Inflammatory macrophage treated with lipopolysaccharide for 4 hours (primary cell): ENCODE measurements around the gene OTOR.

ENCODE experiments used
- DNase-seq: peaks from one replicate; pipeline ENCODE4 v3.0.0-alpha.2; 2020

OTOR gene

DNA sequence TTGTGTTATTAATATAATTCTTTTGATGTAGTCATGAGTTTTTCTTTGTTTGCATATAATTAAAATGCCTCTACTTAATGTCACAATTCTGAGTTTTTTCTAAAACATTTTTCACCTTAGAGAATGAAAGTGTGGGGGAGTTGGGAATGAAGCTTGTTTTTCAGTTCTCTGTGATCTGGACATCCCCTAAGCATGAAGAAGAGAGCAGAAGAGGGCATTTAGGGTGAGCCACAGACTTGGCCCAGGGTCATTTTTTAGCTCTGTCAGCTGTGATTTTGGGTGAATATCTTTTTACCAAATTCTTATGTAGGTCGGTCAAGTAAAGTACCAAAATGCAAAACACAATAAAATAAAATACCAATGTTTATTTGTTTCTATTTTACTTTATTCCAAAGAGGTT, 3.9 kb downstream of the OTOR start:
- no peak for DNase-seq

DNA sequence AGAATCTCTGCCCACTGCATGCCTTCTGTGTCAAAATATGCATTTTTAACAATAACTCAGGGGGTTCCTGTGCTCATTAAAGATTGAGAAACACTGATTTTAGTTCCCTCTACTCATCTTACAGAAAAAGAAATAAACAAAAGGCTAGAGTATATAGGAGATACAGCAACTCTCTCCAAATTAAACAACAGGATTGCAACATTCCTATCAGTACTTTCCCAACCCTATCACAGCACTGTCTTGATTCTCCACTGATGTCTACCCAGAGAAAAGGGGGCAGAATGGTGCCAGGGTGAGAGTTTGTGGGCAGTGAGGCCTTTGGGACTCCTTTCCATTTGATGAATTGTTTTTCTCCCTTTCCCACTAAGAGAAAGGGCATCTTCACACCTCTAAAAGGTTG, 4.7 kb downstream of the OTOR start:
- DNase-seq, result no peak

DNA sequence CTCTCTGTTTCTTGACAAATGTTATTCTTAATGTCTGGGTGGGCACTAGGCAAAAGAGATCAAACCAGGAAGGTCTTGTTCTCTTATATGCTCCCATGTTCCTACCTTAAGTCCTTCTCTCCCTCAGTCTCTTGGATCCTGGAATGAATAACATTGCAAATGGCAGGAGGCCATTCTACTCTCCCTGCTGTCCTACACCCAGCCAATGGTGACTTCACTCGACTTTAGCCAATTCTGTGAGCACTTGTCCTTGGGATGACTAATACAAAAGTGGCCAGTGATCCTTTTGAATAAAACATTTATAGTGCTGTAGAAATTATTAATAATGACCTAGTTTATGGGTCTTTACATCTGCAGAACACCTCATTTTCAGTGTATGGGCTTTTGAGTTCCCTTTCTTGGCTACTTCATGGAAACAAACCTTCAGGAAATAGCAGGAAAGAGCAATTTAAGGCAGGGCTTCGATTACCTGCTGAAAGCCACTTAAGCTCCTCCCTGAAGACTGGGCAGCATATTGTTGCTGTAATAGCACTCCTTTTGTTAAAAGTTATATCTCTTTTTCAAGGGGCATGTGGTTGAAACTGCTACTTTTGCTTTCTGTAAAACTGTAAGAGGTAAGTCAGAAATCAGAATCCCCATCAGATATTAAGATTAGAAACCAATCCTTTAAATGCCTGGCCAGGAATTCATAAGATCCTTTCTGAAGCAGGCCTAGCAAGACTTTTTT, 10.5 kb downstream of the OTOR start:
- DNase-seq, result no peak

DNA sequence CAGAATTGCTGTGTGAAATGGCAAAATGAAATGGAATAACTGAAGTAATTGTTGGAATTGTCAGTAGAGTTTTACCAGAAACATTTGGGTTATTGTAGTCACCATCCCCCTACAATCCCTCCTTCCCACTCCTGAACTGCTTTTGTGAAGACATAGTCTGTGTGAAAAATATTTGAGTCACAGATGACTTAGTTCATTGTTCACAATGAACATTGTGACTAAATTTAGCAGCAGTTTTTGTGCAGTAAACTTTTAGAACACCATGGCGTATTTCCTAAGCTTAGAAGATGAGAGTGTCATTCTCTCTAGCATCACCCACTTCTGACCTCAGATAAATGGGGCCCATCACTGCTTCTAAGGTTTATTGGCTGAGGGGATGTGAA, 11.0 kb downstream of the OTOR start:
- no peak for DNase-seq

DNA sequence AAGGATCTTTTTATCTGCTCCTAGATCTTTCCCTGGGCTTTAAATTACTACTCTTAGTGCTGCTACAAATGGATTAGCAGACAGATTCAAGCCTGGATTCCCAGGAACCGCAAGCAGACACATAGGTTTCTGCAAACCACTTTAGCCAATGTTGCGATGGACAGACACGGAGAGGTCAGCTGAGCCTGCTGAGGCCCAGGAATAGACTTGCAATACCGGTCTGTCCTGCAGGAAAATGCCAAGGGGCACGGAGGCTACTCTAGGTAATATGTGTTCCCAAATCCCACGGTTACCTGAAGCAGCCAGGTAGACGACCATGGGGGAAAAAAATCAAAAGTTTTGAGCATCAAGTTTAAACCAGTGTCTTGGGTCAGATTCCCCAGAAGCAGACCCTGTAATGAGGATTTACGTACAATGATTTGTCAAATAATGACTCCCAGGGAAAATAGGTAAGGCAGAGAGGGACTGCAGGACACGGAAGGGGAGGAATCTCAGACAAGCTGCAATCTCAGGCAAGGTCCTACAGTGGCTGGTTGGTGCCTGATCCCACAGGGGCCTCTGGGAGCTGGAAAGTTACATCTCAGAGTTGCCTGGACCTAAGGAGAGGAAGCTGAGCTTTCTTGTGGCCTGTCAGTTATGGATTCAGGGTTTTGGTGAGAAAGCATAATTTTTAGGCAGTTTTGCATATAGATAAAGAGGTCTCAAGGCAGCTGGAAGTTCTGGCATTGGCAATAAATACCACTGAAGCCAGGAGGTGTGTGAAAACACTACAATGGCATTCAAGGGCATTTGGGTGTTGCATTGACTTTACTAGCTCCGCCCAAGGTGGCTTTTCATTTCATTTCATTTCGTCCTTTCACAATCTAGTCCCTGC, 12.5 kb downstream of the OTOR start:
- no peak for DNase-seq

DNA sequence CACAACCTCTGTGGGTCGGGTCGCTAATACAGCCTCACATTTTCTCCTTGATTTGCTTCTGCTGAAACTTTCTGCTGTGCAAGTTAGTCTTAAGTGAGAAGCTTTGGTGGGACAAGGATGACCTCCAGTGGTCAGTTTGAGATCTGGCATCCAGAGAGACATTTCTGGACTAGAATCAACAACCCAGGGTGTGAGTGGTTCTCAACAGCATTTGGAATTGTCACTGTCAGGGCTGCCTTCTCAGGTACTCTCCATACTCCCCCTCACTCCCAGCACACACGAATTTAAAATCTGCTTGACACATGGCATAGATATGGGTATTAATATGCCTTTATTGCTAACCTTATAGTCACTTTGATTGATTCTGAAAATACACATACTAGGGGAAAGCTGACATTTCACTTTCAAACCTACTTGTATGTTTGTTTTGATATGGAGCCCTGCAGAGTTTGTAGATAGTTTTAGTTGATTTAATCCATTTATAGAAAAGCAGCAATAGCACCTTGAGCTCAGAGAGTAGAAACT, 13.2 kb downstream of the OTOR start:
- peak; percentile 54 for DNase-seq

DNA sequence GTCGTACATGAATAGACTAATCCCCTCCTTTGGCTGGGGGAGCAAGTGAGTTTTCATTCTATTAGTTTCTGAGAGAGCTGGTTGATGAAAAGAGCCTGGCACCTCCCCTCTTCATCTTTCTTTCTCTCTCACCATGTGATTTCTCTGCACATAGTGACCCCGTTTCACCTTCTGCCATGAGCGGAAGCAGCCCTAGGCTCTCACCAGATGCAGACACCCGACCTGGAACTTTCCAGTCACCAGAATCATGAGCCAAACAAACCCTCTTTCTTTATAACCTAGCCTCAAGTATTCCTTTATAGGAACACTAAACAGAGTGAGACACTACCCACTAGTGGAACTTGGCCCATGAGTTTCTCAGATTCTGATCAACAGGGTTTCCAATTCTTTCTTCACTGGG, 16.4 kb downstream of the OTOR start:
- no peak for DNase-seq

DNA sequence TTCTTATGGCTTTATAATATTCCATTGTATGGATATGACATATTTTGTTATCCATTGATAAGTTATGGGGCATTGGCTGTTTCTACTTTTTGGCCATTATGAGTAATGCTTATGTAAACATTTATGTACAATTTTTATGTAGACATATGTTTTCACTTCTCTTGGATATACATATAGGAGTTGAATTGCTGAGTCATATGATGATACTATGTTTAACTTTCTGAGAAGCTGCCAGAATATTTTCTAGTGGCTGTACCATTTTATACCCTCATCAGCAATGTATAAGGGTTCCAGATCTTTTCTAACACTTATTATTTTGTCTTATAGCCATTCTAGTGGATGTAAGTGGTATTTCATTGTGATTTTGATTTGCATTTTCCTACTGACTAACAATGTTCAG, 23.1 kb downstream of the OTOR start:
- no peak for DNase-seq

DNA sequence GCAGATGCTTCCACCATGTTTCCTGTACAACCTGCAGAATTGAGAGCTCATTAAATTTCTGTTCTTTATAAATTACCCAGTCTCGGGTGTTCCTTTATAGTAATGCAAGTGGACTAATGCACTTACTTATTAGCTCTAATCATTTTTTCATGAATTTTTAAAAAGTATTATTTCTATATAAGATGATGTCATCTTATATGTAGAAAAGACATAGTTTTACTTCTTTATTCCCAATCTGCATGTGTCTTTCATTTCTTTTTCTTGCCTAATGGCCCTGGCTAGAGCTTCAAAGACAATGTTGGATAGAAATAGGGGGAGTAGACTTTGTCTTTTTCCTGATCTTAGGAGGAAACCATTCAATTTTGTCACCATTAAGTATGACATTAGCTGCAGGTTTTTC, 27.8 kb downstream of the OTOR start:
- no peak for DNase-seq

DNA sequence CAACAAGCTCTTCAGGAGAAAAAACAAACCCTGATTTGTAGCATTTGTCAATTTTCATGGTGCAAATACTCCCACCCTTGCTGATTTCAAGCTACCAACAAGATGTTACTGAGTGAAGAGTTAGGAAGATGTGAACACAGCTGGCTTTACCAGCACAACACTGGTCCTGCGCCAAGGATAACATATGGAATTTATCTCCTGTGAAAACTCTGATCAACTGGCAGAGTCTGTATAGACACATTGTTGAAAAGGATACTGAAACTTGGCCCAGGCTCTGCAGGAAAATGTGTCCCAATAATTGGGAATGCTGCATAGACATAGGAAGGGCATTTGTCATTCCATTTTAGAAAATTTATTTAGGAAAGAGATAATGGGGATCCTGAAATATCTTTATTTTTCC, 29.0 kb downstream of the OTOR start:
- DNase-seq, result no peak

DNA sequence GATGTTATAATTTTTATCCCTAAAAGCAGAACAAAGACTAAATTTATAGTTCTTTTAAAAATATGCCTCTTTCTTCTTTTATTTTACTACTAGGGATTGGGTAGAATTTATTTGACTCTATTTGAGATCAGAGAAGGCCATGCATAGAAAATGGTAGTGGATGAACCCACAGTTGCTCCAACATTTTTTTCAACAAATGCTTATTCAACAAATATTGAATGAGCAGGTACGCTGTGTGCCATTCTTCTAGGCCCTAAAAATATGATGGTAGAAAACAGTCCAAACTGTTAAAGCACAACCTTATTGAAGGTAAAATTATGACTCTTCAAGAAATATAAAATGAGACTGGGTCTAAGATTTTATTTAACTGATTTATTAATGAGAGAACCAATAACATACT, 30.0 kb downstream of the OTOR start:
- no peak for DNase-seq

DNA sequence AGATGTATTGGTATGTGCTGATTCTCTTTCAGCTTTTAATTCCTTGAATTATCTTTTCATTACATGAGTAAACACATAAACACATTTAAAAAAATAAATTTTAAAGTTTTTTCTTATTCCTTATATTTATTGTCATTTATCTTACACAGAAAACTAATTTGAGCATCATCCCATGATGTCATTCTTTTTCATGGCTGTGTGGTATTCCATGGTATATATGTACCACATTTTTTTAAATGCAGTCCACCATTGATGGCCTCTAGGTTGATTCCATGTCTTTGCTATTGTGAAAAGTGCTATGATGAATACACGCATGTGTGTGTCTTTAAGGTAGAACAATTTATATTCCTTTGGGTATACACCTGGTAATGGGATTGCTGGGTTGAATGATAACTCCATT, 33.3 kb downstream of the OTOR start:
- DNase-seq, result no peak

DNA sequence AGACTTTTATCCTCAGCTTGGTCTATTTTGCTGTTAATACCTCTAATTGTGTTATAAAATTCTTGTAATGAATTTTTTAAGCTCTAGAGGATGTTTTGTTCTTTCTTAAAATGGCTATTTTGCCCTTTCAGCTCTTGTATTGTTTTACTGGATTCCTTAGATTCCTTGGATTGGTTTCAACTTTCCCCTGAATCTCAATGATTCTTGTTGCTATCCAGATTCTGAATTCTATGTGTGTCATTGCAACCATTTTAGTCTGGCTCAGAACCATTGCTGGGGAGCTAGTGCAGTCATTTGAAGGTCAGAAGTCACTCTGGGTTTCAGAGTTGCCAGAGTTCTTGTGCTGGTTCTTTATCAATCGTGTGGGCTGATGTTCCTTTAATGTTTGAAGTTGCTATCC, 37.1 kb downstream of the OTOR start:
- DNase-seq, result no peak
